Measurements from ENCODE around the gene INSYN2B. TPM values are rescaled to one million over a fixed set of nuclear protein-coding genes. Genes with fewer than 3 reads are reported as not detected.

Gene INSYN2B
- total RNA-seq, 1 donor from 2014 or later, result 0.25 TPM

DNA sequence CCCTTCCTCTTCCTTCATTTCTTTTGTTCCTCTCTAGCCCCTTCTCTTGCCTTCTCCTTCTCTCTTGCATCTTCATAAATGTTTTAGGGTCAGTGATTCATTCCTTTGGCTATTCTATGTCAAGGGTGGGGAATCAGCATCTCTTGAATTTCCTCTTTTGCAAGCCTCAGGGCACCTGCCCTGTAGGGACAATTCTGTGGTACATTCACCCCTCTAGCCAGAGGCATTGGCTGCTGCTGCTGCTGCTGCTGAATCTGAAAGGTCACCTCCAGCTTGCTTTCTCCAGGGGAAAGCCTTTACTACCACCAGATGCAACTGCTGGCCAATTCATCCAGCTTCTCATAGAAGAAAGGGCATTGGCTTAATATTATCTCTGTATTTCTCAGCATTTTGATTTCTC is 87.3 kb downstream of the INSYN2B start:
- TF ChIP-seq POLR2A (IDR thresholded peaks at IDR 0.05) (no peak), POLR2AphosphoS5 (IDR thresholded peaks at IDR 0.05; ENCODE audit: insufficient read depth in 1 of 2, low read depth in 1 of 2) (no peak)
- H3K4me1 ChIP-seq, result no peaks in the 10 kb centered on the region
- no peaks in the 10 kb centered on the region for H3K27me3 ChIP-seq
- H3K36me3 ChIP-seq, result no peaks in the 10 kb centered on the region
- no peak overlapping the region for H3K27ac ChIP-seq
- H3K9me3 ChIP-seq, result no peaks in the 10 kb centered on the region
- H3K4me3 ChIP-seq, result no peak overlapping the region
- intact Hi-C loops (cut with DNase I), result no loop called here
- DNase-seq (ENCODE audit: extremely low spot score in 2 of 2), result no peak

DNA sequence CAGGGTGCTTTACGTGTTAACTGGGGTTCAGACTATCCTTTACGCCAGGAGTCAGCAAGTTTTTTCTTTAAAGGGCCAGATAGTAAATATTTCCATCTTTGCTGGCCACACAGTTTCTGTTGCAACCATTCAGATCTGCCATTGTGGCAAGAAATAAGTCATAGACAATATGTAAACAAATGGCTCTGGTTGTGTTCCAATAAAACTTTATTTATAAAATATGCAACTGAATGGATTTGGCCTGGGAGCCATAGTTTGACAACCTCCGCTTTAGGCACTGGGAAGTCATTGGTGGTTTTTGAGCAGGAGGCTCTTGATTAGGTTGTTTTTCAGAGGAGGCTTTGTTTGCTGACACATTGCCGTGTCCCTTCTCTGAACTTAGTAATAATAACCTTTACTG is 90.7 kb downstream of the INSYN2B start:
- Histone ChIP-seq H3K9me3 (no peaks in the 10 kb centered on the region), H3K4me1 (no peaks in the 10 kb centered on the region), H3K27me3 (no peaks in the 10 kb centered on the region), H3K36me3 (no peaks in the 10 kb centered on the region), H3K27ac (no peak overlapping the region), H3K4me3 (no peak overlapping the region)
- intact Hi-C loops (cut with DNase I), result no loop called here
- no peak for TF ChIP-seq POLR2AphosphoS5 (IDR thresholded peaks at IDR 0.05; ENCODE audit: insufficient read depth in 1 of 2, low read depth in 1 of 2)
- TF ChIP-seq POLR2A (IDR thresholded peaks at IDR 0.05), result no peak
- TF ChIP-seq, protein P1, sequence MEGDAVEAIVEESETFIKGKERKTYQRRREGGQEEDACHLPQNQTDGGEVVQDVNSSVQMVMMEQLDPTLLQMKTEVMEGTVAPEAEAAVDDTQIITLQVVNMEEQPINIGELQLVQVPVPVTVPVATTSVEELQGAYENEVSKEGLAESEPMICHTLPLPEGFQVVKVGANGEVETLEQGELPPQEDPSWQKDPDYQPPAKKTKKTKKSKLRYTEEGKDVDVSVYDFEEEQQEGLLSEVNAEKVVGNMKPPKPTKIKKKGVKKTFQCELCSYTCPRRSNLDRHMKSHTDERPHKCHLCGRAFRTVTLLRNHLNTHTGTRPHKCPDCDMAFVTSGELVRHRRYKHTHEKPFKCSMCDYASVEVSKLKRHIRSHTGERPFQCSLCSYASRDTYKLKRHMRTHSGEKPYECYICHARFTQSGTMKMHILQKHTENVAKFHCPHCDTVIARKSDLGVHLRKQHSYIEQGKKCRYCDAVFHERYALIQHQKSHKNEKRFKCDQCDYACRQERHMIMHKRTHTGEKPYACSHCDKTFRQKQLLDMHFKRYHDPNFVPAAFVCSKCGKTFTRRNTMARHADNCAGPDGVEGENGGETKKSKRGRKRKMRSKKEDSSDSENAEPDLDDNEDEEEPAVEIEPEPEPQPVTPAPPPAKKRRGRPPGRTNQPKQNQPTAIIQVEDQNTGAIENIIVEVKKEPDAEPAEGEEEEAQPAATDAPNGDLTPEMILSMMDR (IDR thresholded peaks at IDR 0.05), result no peak
- DNase-seq (ENCODE audit: extremely low spot score in 2 of 2), result no peak

DNA sequence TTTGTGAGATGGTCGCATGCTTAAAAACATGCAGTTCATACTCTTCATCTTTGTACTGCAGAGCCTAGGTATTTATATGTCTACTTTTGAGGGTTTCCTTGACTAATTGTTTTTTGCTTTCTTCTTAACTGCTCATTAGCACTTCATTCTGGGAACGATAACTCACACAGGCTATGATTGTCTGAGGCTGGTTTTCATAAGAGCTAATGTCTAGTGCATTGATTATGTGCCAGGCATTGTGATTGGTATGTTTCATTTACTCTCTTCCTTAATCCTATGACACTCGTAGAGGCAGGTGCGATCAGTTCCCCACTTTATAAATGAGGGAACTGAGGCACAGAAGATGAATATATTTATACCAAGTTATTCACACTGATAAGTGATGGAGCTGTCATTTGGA is 93.6 kb downstream of the INSYN2B start:
- Histone ChIP-seq H3K27ac (no peak overlapping the region), H3K4me1 (no peaks in the 10 kb centered on the region), H3K36me3 (no peaks in the 10 kb centered on the region), H3K4me3 (no peak overlapping the region), H3K27me3 (no peaks in the 10 kb centered on the region), H3K9me3 (no peaks in the 10 kb centered on the region)
- no peak for DNase-seq (ENCODE audit: extremely low spot score in 2 of 2)
- intact Hi-C loops (cut with DNase I), result no loop called here
- TF ChIP-seq POLR2A (IDR thresholded peaks at IDR 0.05) (no peak), POLR2AphosphoS5 (IDR thresholded peaks at IDR 0.05; ENCODE audit: insufficient read depth in 1 of 2, low read depth in 1 of 2) (no peak)
- TF ChIP-seq, protein P1 (IDR thresholded peaks at IDR 0.05), result no peak

DNA sequence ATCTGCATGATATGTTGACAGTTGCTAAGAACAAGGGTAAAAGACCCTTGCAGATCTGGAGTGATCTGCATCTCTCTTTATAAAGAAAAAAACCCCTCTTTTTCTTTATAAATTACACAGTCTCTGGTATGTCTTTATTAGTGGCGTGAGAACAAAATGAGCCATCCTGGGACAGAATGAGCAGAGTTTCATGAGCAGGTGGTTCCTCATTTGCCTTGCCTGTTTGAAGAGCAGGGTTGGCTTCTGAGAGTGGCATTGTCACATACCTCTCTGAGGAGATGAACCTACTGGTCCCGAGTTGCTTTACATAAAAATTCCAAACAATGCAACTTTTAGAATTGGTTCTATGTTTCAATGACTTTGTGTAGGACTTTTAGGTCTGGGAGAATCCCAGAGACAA is 94.3 kb downstream of the INSYN2B start:
- no peak for DNase-seq (ENCODE audit: extremely low spot score in 2 of 2)
- Histone ChIP-seq H3K36me3 (no peaks in the 10 kb centered on the region), H3K9me3 (no peaks in the 10 kb centered on the region), H3K4me1 (no peaks in the 10 kb centered on the region), H3K27ac (no peak overlapping the region), H3K4me3 (no peak overlapping the region), H3K27me3 (no peaks in the 10 kb centered on the region)
- no peak for TF ChIP-seq POLR2AphosphoS5 (IDR thresholded peaks at IDR 0.05; ENCODE audit: insufficient read depth in 1 of 2, low read depth in 1 of 2)
- no peak for TF ChIP-seq POLR2A (IDR thresholded peaks at IDR 0.05)
- TF ChIP-seq, protein P1 (IDR thresholded peaks at IDR 0.05), result no peak
- intact Hi-C loops (cut with DNase I), result no loop called here

DNA sequence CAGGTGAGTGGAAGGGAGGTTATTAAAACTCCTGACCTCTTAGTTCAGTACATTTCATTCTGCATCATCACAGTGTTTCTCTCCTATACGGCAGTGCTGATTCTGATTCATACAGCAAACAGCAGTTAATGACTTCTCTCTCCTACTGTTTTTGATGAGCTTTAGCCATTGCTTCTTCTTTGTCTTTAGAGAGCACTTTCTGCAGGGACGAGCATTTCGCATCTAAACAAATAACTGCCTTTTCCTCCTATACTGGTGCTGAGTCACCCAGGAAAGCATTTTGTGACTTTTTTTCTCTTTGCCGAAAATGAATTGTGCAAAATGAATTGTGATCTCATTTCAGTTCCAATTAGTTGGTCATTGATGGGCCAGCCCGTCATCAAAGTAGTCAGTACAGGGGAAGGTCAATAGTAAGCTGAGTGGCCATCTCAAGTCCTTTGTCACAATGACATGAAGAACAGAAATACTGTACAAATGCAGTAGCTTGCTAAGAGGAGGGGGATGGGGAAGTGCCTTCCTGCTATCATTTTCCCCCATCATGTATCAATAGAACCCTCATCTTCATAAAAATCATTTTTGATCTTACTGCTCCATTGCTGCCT is 98.5 kb downstream of the INSYN2B start:
- TF ChIP-seq, protein P1 (IDR thresholded peaks at IDR 0.05), result no peak
- no peak for TF ChIP-seq POLR2A (IDR thresholded peaks at IDR 0.05)
- TF ChIP-seq POLR2AphosphoS5 (IDR thresholded peaks at IDR 0.05; ENCODE audit: insufficient read depth in 1 of 2, low read depth in 1 of 2), result no peak
- no peaks in the 10 kb centered on the region for H3K9me3 ChIP-seq
- no peaks in the 10 kb centered on the region for H3K4me1 ChIP-seq
- H3K27me3 ChIP-seq, result no peaks in the 10 kb centered on the region
- no peaks in the 10 kb centered on the region for H3K36me3 ChIP-seq
- no peak overlapping the region for H3K4me3 ChIP-seq
- intact Hi-C loops (cut with DNase I), result no loop called here
- no peak overlapping the region for H3K27ac ChIP-seq
- DNase-seq (ENCODE audit: extremely low spot score in 2 of 2), result no peak
